ENCODE data around the gene CASD1. TPM values are rescaled to one million over a fixed set of nuclear protein-coding genes. Genes with fewer than 3 reads are reported as not detected.

CASD1 gene
- total RNA-seq, 4 donors from 2014 or later, result 21.7 to 73.7 (median 63.3) TPM

- Histone ChIP-seq H3K27me3 (no peaks in the 10 kb centered on the region), H3K4me3 (no peak overlapping the region), H3K9me3 (no peaks in the 10 kb centered on the region), H3K36me3 (peaks cover 0 to 21% (median 8%) of the 10 kb centered on the region in 4 donors), H3K4me1 (peaks cover 0 to 7% (median 0%) of the 10 kb centered on the region in 4 donors), H3K27ac (no peak overlapping the region)
- 82 to 93% methylated on average over 3 of the region's 3 CpGs for WGBS, 2 donors (ENCODE audit: low coverage in 1 of 2)
- intact Hi-C loops (cut with DNase I; ENCODE audit: low total_unique reads), result no loop called here
- TF ChIP-seq POLR2A (IDR thresholded peaks at IDR 0.05) (no peak), CTCF (IDR thresholded peaks at IDR 0.05) (no peak), EP300 (IDR thresholded peaks at IDR 0.05; ENCODE audit: low read depth) (no peak), POLR2AphosphoS5 (IDR thresholded peaks at IDR 0.05) (no peak)
- DNase-seq, result no peak
- in situ Hi-C loops (cut with MboI; ENCODE audit: low pct_ligation_motif_present in 1 of 4, low pct_unique_long_range_greater_than_20kb in 1 of 4, low sequenced_read_pairs in 3 of 4), result no loop called here
Measured at GRCh38 chr7:94525923-94526322, 16.3 kb downstream of the CASD1 start.

GRCh38 chr7:94529516-94529915 is 19.9 kb downstream of the CASD1 start:
- H3K9me3 ChIP-seq, result no peaks in the 10 kb centered on the region
- no peak overlapping the region for H3K27ac ChIP-seq
- in situ Hi-C loops (cut with MboI; ENCODE audit: low pct_ligation_motif_present in 1 of 4, low pct_unique_long_range_greater_than_20kb in 1 of 4, low sequenced_read_pairs in 3 of 4) (no loop called here), intact Hi-C loops (cut with DNase I; ENCODE audit: low total_unique reads) (no loop called here)
- peaks cover 0 to 26% (median 12%) of the 10 kb centered on the region in 4 donors for H3K36me3 ChIP-seq
- 76 to 100% methylated on average over 1 of the region's 1 CpG for WGBS, 2 donors (ENCODE audit: low coverage in 1 of 2)
- H3K27me3 ChIP-seq, result no peaks in the 10 kb centered on the region
- no peaks in the 10 kb centered on the region for H3K4me1 ChIP-seq
- DNase-seq, result no peak
- no peak overlapping the region for H3K4me3 ChIP-seq
- TF ChIP-seq EP300 (IDR thresholded peaks at IDR 0.05; ENCODE audit: low read depth) (no peak), POLR2AphosphoS5 (IDR thresholded peaks at IDR 0.05) (no peak), CTCF (IDR thresholded peaks at IDR 0.05) (no peak), POLR2A (IDR thresholded peaks at IDR 0.05) (no peak)

- no peaks in the 10 kb centered on the region for H3K4me1 ChIP-seq
- 78 to 83% methylated on average over 1 to 3 of the region's 3 CpGs for WGBS, 2 donors (ENCODE audit: low coverage in 1 of 2)
- H3K27me3 ChIP-seq, result no peaks in the 10 kb centered on the region
- no peak overlapping the region for H3K27ac ChIP-seq
- no peak for DNase-seq
- H3K9me3 ChIP-seq, result no peaks in the 10 kb centered on the region
- H3K4me3 ChIP-seq, result no peak overlapping the region
- H3K36me3 ChIP-seq, result peaks cover 0 to 32% (median 15%) of the 10 kb centered on the region in 4 donors
- in situ Hi-C loops (cut with MboI; ENCODE audit: low pct_ligation_motif_present in 1 of 4, low pct_unique_long_range_greater_than_20kb in 1 of 4, low sequenced_read_pairs in 3 of 4) (no loop called here), intact Hi-C loops (cut with DNase I; ENCODE audit: low total_unique reads) (no loop called here)
- TF ChIP-seq POLR2AphosphoS5 (IDR thresholded peaks at IDR 0.05), result no peak
- TF ChIP-seq CTCF (IDR thresholded peaks at IDR 0.05), result no peak
- no peak for TF ChIP-seq EP300 (IDR thresholded peaks at IDR 0.05; ENCODE audit: low read depth)
- no peak for TF ChIP-seq POLR2A (IDR thresholded peaks at IDR 0.05)
Measured at GRCh38 chr7:94530109-94530508, 20.5 kb downstream of the CASD1 start.

GRCh38 chr7:94532676-94533075 is 23.1 kb downstream of the CASD1 start:
- peaks cover 0 to 39% (median 19%) of the 10 kb centered on the region in 4 donors for H3K36me3 ChIP-seq

More at GRCh38 chr7:94532676-94533075, 23.1 kb downstream of the CASD1 start:
- Histone ChIP-seq H3K27me3 (no peaks in the 10 kb centered on the region), H3K9me3 (no peaks in the 10 kb centered on the region), H3K4me3 (no peak overlapping the region), H3K27ac (no peak overlapping the region), H3K4me1 (no peaks in the 10 kb centered on the region)
- WGBS, 2 donors (ENCODE audit: low coverage in 1 of 2), result 90 to 97% methylated on average over 2 of the region's 2 CpGs
- TF ChIP-seq POLR2AphosphoS5 (IDR thresholded peaks at IDR 0.05) (no peak), POLR2A (IDR thresholded peaks at IDR 0.05) (no peak), EP300 (IDR thresholded peaks at IDR 0.05; ENCODE audit: low read depth) (no peak), CTCF (IDR thresholded peaks at IDR 0.05) (no peak)
- no peak for DNase-seq
- in situ Hi-C loops (cut with MboI; ENCODE audit: low pct_ligation_motif_present in 1 of 4, low pct_unique_long_range_greater_than_20kb in 1 of 4, low sequenced_read_pairs in 3 of 4) (no loop called here), intact Hi-C loops (cut with DNase I; ENCODE audit: low total_unique reads) (no loop called here)

Data from transverse colon (tissue), 4 donors.